EL (cell line): ENCODE results near the gene QRFP.

Experiments
- DNase-seq: peaks from one replicate; pipeline ENCODE4 v3.0.0-alpha.2; 2016

Gene QRFP

DNA sequence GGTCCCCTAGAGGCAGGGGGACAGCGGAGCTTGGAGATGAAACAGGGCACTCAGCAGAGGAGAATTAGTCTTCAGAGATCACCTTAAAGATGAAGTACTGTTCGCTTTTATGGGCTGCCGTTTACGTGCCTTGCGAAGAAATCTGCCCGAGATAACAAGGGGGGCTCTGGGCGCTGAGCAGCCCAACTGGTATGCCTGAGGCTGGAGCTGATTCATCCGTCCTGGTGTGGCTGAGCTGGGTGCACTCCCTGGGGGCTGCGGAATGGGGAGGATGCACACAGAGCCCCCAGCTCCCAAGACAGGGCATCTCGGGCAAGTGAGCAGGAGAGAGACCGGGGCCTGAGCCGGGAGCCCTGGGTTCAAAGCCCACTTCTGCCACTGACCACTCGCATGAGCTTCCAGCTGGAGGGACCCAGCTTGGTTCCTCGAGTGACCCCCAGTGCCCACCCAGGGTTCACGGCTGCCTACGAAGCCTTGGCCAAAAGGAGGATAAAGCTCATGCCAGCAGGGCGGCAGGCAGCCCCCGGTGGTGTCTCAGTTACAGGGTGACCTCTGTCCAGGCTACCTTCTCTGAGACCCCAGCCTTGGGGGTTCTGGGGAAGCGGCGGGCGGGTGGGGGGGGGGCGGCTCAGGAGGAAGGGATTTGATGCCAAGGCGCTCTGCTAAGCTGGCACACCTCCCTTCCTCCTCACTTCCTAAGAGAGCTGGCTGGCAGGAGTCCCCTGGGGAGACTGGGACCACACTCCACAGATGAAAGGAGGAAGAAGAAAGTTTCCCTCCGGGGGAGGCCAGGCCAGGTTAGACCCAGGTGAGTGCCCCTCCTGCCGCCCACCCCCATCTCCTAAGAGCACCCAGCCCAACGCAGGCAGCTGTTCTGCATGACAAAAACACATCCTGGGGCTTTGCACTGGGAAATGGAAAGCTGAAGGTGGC, 36.8 kb upstream of the QRFP start:
- DNase-seq: peak; percentile 87

DNA sequence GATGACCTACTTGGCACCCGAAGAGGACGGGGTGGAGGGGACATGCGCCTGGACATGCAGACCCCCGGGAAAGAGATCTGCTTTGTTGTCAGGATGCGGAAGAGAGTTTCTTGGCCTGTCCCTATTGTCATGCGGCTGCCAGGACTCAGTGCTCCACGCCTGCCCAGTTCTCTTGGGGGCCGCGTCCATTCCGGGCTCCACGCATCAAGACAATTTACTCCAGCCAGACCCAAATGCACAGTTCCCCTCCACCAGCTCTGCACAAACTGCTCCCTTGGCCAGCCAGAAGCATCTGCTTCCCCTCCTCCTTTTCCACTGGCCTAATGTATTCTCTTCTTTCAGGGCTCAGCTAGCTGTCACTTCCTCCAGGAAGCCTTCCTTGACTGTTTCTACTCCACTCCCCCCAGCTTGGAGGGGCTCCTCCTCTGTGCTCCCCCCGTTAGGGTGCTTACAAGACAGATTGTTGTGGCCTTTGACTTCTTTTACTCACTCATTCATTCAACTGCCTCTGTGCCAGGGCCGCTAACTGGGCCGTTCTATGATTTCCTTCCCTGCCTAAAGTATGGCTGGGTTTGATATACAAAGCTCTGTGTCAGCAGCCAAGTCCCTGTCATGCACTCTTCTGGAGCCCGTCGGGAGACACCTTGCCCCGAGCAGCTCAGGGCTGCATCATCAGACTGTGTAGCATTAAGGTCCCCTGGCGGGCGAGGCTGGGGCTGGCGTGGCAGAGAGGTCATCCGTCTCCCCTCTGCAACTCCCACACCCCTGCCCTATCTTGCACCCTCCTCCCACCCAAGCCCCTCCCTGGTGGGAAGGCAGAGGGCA, 35.9 kb upstream of the QRFP start:
- peak; percentile 69 for DNase-seq

DNA sequence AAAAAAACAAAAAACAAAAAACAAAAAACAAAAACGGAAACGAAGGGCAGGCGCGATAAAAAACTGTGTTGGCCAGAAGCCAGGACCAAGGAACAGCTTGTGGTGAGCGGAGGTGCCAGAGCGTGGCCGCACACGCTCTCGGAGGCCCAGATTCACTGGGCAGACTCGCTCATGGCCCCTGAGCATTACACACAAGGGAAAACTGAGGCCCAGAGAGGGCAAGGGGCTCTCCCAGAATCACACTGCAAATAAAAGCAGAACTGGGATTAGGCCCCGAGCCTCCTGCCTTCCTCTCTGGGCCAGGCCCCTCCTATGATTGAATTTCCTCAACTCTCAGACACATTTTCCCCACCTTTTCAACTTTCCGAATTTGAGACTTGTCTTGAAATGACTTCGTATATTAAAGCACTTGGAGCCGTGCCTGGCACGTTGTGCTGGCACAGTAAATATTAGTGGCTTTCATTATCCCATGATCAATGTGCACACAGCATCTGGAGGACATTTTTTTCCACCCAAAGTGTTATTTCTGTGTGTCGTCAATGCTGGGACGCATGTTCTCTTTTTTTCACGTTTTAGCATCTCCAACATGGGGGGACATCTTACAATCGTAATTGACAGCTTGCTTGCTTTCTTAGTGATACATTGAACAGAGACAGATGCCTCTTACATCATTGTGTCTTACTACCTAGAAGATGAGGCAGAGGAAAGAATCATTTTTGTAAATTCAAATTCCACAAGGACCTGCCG, 35.1 kb upstream of the QRFP start:
- DNase-seq: no peak

- no peak for DNase-seq
Measured at GRCh38 chr9:130930804-130931349, 34.3 kb upstream of the QRFP start.

DNA sequence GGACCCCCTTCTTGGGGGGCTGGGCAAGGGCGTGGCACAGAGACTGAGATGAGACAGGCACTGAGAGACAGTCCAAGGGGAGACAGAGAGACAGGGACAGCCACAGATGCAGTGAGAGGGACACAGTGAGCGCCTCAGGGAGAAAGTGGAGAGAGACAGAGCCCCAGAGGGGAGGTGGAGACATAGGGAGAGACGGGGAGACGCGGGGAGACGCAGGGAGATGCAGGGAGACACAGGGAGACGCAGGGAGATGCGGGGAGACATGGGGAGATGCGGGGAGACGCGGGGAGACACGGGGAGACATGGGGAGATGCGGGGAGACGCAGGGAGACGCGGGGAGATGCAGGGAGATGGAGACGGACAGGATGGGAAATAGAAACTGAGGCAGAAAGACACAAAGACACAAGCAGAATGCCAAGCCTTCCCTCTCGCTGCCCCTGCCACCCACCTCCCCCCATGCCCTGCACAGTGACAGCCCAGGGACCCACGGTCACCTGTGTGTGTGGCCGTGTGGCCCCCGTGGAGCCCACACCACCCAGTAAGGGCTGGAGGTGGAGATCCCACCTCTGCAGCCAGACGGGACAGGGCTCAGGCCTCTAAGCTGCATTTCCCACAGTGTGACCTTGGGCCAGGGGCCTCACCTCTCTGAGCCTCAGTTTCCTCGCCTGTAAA, 33.7 kb upstream of the QRFP start:
- no peak for DNase-seq

DNA sequence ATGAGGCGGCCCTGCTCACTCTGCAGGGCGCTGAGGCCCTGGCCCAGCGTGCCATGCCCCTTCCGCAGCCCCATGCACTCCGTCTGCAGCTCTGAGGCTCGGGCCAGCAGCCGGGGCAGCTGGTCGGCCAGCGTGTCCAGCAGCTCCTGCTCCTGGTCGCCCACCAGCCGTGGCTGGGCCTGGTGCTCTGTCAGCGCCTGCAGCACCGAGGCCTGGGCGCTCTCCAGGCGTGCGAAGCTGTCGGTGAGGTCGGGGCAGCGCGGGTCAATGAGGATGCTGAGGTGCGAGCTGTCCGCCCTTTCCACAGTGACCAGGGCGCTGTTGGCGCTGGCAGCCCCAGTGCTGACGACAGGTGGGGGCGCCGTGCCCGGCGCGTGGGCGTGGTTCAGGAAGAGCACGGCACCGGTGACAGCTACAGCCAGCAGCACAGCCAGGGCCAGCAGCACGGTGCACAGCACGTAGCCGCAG, 33.0 kb upstream of the QRFP start:
- no peak for DNase-seq

DNA sequence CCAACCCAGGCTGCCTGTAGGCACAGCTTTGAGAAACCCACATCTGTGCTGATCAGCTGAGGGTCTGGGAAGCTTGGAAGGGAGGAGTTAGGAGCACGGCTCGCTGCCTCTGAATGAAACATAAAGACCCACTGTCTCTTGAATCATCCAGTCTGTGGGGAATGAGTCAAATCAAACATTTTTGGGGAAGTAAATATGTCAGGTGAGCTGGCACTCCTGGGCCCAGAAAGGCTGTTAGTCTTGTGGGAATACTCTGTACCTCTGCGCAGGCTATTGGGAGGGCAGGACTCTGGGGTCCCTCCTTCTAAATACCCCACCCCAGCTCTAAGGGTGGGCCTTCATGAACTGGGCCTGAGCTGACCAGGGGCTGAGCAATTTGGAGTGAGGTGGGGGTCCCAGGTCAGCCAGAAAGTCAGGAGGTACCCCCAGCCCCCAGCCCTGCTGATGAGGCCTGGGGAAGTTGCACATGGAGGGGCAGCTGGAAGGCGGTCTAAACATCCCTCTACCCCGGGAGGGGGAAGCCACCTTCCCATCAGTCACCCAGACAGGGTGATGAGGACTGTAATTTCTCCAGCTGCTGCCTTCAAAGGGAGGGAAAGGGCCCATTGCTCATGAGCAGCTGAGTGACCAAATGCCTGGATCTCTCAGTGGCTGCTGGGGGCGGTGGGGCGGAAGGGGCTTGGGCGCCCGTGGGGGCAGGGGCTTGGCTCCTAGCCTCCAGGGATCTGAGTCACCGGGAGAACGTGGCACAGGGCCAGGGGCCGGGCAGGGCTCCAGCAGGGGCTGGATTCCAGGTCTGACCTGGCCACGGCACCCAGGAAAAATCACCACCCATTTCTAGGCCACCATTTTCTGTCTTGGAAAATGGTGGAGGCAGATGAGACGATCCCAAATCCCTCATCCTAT, 31.6 kb upstream of the QRFP start:
- DNase-seq: peak; percentile 81

DNA sequence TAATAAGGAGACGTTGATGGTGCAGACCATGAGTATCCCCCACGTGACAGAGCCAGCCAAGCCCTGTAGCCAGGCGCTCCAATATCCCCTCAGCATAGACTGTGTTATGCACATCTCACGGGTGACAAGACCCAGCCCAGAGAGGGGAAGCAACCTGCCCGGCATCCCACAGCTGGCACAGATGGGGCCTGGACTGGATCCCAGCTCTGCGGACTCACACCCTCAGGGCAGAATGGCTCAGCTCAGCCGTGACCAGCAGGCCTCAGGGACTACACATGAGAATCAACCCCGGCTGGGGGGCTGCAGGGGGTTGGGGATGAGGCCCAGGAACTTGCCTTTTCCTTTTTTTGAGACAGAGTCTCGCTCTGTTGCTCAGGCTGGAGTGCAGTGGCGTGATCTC, 30.7 kb upstream of the QRFP start:
- peak; percentile 68 for DNase-seq

GRCh38 chr9:130925050-130925678, 28.6 kb upstream of the QRFP start:
- DNase-seq: no peak

GRCh38 chr9:130924448-130924788, 27.8 kb upstream of the QRFP start:
- DNase-seq: no peak

DNA sequence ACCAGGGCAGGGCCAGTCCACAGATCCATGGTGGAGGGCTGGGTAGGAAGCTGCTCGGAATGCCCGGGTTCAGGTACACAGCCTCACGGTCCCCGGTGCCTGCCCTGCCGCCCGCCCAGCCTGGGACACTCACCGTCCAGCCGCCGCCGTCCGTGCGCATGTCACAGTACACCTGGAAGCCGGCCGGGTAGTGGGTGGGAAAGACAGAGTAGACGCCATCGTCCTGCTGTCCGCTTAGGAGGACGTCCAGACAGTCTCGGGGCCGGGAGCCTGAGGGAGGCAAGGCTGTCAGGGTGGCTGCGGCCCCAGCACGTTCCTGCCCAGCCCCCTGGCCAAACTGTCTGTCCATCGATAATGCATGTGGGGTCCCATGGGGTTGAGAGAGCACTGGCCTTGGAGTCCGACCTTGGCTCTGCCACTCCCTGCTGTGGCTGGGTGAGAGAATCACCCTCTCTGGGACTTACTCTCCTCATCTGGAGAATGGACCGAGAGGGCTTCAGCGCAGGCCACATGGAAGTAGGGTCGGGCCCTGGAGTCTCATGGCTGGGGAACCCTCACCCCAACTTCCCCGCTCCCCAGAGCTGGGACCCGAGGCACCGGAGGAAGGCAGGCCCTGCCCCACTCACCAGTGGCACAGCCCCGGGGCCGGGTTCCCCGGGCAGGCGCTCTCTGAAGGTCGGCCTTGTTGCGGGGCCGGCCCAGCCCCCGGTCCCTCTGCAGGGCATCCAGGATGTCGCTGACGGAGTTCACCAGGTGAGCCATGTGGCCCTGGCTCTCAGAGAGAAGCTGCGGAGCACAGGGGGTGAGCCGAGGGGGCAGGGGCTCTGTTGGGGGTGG, 27.2 kb upstream of the QRFP start:
- no peak for DNase-seq

DNA sequence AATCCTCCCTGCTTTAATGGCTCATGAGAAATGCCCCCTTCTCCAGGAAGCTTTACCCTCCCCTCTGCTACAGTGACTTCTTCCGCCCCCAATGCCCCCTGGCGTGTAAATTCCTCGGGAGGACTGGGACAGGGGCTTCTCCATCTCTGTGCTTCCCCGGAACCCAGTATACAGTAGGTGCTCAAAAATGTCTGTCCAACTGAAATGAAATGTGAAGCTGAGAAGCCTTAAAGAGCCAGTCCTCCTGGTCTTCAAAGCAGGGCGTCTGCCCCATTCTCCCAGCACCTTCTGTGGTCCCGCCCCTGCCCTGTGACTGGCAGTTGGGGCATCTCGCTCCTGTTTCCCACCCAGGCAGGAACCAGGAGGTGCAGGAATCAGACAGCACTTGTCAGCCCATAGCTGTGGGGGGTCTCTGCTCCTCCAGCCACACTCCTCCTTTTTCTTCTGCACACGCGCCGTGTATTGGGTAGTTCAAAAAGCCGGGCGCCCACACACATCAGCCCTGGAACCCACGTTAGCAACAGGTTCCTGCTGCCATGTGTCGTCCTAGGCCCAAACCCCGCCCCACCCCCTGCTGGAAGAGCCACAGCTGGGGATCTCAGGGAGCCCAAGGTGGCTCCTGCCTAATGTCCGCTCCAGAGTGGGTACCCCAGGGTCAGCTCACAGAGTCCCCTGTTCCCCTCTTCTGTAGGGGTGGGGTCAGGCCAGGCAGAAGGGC, 26.4 kb upstream of the QRFP start:
- DNase-seq: no peak

DNA sequence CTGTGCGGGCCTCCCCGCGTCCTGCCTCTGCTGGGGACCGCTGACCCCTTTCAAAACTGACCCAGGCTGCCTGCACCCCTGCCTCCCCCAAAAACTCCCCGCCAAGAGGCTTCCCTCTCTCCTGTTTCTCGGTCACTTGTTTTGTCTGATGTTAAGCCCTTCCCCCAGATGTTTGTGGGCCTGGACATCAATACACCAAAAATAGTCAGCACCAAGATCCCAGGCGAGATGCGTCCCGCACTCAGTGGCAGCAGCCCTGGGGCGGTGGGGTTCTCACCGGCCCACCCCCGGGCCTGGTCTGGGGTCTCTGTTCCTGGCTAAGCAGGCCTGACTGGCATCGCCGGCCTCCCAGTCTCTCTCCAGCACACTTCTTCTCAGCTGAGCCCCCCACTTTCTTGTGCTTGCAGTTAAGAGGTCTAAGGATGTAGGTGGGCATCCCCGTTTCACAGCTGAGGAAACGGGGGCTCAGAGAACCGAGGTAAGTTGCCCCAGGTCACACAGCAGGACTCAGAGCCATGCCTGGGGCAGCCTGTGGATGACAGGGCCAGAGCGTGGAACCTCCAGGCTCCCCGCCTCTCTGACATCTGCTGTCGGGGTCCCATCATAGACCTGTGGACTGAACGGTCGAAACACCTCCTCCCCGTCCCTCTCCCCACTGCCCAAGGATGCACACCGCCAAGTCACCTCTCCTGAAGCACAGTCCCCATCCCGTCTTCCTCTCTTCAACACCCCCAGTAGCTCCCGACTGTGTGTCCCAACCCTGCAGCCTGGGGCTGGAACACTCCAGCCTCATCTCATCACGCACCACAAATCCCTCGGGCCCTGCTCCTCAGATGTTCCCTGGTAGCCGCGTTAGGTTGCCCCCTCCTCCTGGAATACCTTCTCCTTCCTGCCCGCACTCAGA, 25.6 kb upstream of the QRFP start:
- DNase-seq: no peak

GRCh38 chr9:130921300-130921988, 24.8 kb upstream of the QRFP start:
- no peak for DNase-seq

- no peak for DNase-seq
Measured at GRCh38 chr9:130920762-130921299, 24.2 kb upstream of the QRFP start.

- no peak for DNase-seq
Measured at GRCh38 chr9:130920233-130920632, 23.6 kb upstream of the QRFP start.

GRCh38 chr9:130919559-130920145, 23.0 kb upstream of the QRFP start:
- DNase-seq: no peak
